ENCODE measurements around the gene TCF7L1. TPM values are rescaled to one million over a fixed set of nuclear protein-coding genes. Genes with fewer than 3 reads are reported as not detected.

TCF7L1 gene
- total RNA-seq, 1 experiment from 2014 or later, result not detected

GRCh38 chr2:85162746-85163301, 29.6 kb downstream of the TCF7L1 start:
- no peak for DNase-seq (ENCODE audit: low read depth)

DNA sequence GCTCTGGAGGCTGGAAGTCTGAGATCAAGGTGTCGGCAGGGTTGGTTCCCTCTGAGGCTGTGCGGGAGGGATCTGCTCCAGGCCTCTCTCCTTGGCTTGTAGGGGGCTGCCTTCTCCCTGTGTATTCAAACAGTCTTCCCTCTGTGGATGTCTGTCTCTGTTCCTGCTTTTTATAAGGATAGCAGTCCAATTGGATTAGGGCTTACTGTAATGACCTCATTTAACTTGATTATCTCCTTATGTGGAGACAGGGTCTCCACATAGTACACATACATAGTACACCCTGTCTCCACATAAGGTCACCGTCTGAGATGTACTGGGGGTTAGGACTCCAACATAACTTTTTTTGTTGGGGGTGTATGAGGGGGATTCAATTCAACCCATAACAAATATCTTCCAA, 30.5 kb downstream of the TCF7L1 start:
- no peak for DNase-seq (ENCODE audit: low read depth)

GRCh38 chr2:85164145-85164569, 31.0 kb downstream of the TCF7L1 start:
- no peak for DNase-seq (ENCODE audit: low read depth)

DNA sequence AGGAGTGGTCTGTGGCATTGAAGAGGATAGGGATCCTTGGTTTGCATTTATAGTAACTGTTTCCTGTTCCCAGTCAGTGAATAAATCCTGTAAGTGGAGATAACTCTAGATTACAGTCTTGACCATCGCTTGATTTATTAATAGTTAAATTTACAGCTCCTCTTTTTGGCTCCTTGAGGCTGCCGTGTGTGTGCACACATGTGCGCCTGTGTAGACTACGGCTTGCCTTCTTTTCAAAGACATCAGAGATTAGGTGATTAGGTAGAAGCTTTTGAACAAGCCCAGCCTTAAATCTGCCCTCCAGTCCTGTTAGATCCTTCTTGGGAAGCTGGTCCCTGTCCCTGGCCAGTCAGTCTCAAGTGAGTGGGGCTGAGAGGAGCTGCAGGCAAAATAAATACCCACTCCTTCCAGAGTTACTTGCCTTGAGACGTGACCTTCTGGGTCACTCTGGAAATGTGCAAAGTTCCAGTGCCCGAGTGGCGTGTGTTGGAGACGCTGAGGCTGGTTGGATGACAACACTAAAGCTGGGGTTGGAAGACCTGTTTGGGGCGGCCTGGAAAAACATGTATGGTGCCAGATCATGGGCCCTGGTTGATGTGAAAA, 32.0 kb downstream of the TCF7L1 start:
- no peak for DNase-seq (ENCODE audit: low read depth)

DNA sequence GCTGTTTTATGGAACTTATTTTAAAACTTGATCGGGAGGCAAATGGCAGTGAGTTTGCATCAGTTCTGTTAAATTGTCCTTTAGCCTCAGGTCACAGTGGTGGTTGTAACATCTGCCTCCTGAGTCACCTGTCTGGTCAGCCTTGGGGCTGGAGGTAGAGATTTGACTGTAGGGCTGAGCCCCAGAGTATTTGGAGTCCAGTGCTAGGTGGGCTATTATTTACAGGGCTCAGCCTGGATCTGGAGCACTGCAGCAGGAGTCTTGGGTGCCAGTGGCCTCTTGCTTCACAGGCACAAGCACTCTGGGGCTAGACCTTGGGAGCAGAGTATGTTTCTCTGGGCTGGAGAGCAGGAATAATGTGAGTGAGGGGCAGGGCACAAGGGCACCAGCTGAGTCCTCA, 32.8 kb downstream of the TCF7L1 start:
- no peak for DNase-seq (ENCODE audit: low read depth)

DNA sequence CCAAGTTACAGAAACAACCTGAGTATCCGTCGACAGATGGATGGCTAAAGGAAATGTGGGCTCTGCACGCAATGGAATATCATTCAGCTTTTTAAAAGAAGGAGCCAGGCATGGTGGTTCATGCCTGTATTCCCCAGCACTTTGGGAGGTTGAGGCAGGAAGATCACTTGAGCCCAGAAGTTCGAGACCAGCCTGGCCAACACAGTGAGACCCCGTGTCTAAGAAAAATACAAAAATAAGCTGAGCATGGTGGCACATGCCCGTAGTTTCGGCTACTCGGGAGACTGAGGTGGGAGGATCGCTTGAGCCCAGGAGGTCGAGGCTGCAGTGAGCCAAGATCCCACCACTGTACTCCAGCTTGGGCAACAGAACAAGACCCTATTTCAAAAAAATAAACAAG, 34.3 kb downstream of the TCF7L1 start:
- DNase-seq (ENCODE audit: low read depth), result no peak

DNA sequence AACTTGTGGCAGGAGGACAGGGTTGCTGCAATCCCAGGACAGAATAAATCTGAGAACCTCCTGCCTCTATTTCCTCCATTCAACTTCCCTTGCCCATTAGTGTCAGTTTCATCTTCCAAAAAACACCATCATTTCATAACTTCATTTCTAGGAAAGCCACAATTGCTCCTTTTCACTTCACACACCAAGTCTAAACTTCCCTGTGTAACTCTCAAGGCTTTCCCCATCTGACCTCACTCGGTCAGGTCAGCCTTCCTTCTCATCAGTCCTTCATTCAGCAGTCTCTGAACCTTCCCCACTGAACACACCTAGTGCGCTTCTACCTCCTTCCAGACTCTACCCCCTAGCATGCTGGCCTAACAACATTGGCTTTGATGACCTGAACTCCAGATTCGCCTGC, 35.8 kb downstream of the TCF7L1 start:
- DNase-seq (ENCODE audit: low read depth), result no peak

- no peak for DNase-seq (ENCODE audit: low read depth)
Measured at GRCh38 chr2:85169581-85169980, 36.4 kb downstream of the TCF7L1 start.

- DNase-seq (ENCODE audit: low read depth), result no peak
Measured at GRCh38 chr2:85170938-85171475, 37.8 kb downstream of the TCF7L1 start.

DNA sequence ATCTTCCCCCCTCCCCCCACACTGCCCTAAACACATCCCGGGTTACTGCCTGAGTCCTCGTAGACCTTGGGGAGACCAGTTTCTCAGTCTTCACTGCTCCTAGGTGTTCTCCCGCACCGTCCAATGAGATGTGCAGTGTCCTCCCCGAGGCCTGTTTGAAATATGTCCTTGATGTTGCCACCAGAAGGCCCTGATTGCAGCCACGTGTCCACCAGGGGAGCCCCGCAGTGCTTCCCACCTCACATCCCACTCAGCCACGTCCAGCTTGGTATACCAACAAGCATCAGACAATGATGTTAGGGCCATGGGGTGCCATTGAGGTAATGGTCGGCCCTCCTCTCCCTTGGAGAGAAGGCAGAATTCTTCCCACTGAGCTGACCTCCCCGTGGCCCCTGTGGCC, 38.7 kb downstream of the TCF7L1 start:
- DNase-seq (ENCODE audit: low read depth), result no peak

GRCh38 chr2:85173909-85174308, 40.7 kb downstream of the TCF7L1 start:
- DNase-seq (ENCODE audit: low read depth), result no peak

- DNase-seq (ENCODE audit: low read depth), result no peak
Measured at GRCh38 chr2:85174943-85175342, 41.8 kb downstream of the TCF7L1 start.

GRCh38 chr2:85175369-85176299, 42.4 kb downstream of the TCF7L1 start:
- DNase-seq (ENCODE audit: low read depth), result peak; percentile 78

DNA sequence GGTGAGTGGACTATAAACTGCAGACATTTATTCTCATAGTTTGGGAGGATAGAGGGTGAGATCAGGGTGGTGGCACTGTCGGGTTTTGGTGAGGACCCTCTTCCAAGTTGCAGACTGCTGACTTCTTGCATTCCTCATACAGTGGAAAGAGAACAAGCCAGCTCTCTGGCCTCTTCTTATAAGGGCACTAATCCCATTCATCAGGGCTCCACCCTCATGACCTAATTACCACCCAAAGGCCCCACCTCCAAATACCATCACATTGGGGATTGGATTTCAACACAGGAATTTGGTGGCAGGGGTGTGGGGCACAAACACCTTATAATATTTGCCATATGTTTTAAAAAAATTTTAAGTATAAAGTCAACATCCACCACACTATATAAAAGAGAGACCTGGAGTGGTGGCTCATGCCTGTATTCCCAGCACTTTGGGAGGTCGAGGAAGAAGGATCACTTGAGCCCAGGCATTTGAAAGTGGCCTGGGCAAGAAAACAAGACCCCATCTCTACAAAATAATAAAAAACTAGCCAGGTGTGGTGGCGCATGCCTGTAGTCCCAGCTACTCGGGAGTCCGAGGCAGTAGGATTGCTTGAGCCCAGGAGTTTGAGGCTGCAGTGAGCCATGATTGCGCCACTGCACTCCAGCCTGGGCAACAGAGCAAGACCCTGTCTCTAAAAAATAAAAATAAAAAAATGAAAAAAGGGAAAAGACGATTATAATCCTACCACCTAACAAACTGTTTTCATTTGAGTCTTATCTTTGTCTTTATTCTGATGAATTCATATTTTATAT, 44.0 kb downstream of the TCF7L1 start:
- no peak for DNase-seq (ENCODE audit: low read depth)

DNA sequence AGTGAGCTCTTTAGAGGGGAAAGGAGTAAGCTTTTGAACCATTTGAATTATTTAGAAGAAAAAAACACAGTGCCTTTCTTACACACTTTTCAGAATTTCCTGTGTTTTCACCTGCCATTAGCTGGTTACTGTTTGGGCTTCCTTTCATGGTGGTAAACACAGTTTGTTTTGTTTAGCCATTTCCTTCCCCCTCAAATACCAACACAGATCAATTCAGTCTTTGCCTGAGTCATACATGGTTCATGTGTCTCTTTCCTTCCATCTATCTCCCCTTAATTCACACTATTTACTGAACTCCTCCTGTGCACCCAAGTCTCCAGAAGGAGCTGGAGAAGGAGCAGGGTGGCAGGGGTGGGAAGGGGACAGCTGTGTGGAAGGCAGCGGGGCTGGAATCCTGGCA, 45.0 kb downstream of the TCF7L1 start:
- no peak for DNase-seq (ENCODE audit: low read depth)

- DNase-seq (ENCODE audit: low read depth), result no peak
Measured at GRCh38 chr2:85178980-85179411, 45.8 kb downstream of the TCF7L1 start.

GRCh38 chr2:85179541-85179940, 46.3 kb downstream of the TCF7L1 start:
- DNase-seq (ENCODE audit: low read depth), result no peak

GRCh38 chr2:85180322-85181133, 47.3 kb downstream of the TCF7L1 start:
- DNase-seq (ENCODE audit: low read depth), result no peak

GRCh38 chr2:85181134-85181631, 48.0 kb downstream of the TCF7L1 start:
- DNase-seq (ENCODE audit: low read depth), result no peak

- DNase-seq (ENCODE audit: low read depth), result no peak
Measured at GRCh38 chr2:85181844-85182456, 48.8 kb downstream of the TCF7L1 start.
